Measurements from ENCODE around the gene PSMB2. TPM values are rescaled to one million over a fixed set of nuclear protein-coding genes. Genes with fewer than 3 reads are reported as not detected.

The PSMB2 gene
- total RNA-seq, 4 donors from 2014 or later: 37.9 to 50.2 (median 43.1) TPM

DNA sequence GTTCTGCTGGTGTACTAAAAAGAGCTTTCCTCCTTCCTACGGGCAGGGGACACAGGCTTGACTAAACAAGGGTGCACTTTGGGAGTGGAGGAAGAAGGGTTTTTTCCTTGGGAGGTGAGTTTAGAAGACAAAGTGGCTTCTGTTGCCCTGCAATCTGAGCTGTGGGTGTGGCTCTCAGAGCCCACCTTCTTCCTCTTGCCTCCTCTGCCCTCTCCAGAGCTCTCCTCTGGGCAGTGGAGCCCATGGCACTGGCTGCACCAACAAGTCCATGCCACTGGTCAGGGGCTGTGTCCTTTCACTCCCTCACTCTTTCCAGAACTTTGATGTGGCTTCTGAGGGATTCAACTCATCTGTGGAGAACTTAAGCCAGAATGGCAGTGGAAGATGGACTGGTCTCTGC lies 25.6 kb upstream of the PSMB2 start:
- WGBS, 2 donors: 7 to 21% methylated on average over 1 of the region's 1 CpG
- no peaks in the 10 kb centered on the region for H3K36me3 ChIP-seq

DNA sequence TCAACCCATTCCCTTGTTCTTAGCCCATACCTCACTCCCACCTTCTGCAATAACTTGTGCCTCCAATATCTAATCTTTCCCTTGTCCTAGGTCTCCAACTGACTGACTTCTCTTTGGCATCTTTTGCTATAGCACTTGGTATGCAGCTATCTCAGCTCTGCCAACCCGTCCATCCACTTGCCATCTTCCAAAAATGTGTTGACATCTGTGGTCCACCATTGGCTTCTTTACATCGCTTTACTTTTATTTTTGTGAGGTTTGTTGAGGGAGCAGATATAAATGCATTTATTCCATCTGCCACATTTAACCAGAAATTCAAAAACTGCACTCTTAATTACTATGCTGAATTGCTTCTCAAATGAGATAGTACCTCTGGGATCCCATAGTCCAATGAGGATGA lies 24.9 kb upstream of the PSMB2 start:
- H3K4me1 ChIP-seq: no peaks in the 10 kb centered on the region
- H3K36me3 ChIP-seq: no peaks in the 10 kb centered on the region
- WGBS, 2 donors: 86 to 93% methylated on average over 2 of the region's 2 CpGs
- H3K4me3 ChIP-seq (replicated peaks in 1 of 3): no peak overlapping the region
- intact Hi-C loops (cut with DNase I): no loop called here
- no peak overlapping the region for H3K27ac ChIP-seq
- no peaks in the 10 kb centered on the region for H3K9me3 ChIP-seq
- no peaks in the 10 kb centered on the region for H3K27me3 ChIP-seq
- no peak for DNase-seq
- TF ChIP-seq, protein P1, sequence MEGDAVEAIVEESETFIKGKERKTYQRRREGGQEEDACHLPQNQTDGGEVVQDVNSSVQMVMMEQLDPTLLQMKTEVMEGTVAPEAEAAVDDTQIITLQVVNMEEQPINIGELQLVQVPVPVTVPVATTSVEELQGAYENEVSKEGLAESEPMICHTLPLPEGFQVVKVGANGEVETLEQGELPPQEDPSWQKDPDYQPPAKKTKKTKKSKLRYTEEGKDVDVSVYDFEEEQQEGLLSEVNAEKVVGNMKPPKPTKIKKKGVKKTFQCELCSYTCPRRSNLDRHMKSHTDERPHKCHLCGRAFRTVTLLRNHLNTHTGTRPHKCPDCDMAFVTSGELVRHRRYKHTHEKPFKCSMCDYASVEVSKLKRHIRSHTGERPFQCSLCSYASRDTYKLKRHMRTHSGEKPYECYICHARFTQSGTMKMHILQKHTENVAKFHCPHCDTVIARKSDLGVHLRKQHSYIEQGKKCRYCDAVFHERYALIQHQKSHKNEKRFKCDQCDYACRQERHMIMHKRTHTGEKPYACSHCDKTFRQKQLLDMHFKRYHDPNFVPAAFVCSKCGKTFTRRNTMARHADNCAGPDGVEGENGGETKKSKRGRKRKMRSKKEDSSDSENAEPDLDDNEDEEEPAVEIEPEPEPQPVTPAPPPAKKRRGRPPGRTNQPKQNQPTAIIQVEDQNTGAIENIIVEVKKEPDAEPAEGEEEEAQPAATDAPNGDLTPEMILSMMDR (IDR thresholded peaks at IDR 0.05): no peak
- TF ChIP-seq POLR2A (IDR thresholded peaks at IDR 0.05): no peak

More for the DNA sequence above, 25.6 kb upstream of the PSMB2 start:
- TF ChIP-seq, protein P1 (IDR thresholded peaks at IDR 0.05): no peak
- no peak for TF ChIP-seq POLR2A (IDR thresholded peaks at IDR 0.05)
- no peak overlapping the region for H3K4me3 ChIP-seq (replicated peaks in 1 of 3)
- no peaks in the 10 kb centered on the region for H3K27me3 ChIP-seq
- intact Hi-C loops (cut with DNase I): no loop called here
- H3K27ac ChIP-seq: no peak overlapping the region
- no peaks in the 10 kb centered on the region for H3K4me1 ChIP-seq
- no peaks in the 10 kb centered on the region for H3K9me3 ChIP-seq
- no peak for DNase-seq

DNA sequence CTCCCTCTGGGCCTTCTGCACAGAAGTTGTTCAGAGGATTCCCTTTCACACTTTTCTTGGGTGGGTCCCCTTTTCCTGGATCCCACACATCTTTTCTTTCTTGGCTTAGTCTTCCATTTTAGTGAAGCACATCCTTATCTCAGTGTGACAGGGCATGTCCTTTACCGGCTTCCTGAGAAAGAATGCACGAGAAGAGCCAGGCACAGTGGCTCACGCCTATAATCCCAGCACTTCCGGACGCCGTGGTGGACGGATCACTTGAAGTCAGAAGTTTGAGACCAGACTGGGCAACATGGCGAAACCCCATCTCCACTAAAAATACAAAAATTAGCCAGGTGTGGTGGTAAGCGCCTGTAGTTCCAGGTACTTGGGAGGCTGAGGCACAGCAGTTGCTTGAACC lies 22.1 kb upstream of the PSMB2 start:
- H3K27ac ChIP-seq: no peak overlapping the region
- no peak for DNase-seq
- H3K36me3 ChIP-seq: no peaks in the 10 kb centered on the region
- no peak for TF ChIP-seq POLR2A (IDR thresholded peaks at IDR 0.05)
- TF ChIP-seq, protein P1 (IDR thresholded peaks at IDR 0.05): no peak
- no peak overlapping the region for H3K4me3 ChIP-seq (replicated peaks in 1 of 3)
- intact Hi-C loops (cut with DNase I): no loop called here
- no peaks in the 10 kb centered on the region for H3K27me3 ChIP-seq
- no peaks in the 10 kb centered on the region for H3K4me1 ChIP-seq
- 83 to 87% methylated on average over 9 of the region's 9 CpGs for WGBS, 2 donors
- H3K9me3 ChIP-seq: no peaks in the 10 kb centered on the region

DNA sequence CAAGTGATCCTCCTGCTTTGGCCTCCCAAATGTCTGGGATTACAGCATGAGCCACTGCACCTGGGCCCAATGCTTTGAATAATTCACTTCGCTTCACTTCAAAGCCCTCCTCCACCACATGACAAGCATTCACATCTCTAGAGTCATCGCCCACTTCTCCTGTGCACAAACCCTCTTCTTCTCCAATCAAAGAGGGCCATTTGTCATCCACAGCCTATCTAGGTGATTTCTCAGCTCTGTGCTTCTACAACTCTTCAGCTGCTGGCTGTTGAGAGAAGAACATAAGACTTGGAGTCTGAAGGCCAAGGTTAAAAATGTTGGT lies 20.1 kb upstream of the PSMB2 start:
- DNase-seq: no peak
- Histone ChIP-seq H3K36me3 (no peaks in the 10 kb centered on the region), H3K4me3 (replicated peaks in 1 of 3) (no peak overlapping the region), H3K9me3 (no peaks in the 10 kb centered on the region), H3K27ac (no peak overlapping the region), H3K4me1 (no peaks in the 10 kb centered on the region), H3K27me3 (no peaks in the 10 kb centered on the region)
- 91 to 98% methylated on average over 2 of the region's 2 CpGs for WGBS, 2 donors
- TF ChIP-seq, protein P1 (IDR thresholded peaks at IDR 0.05): no peak
- TF ChIP-seq POLR2A (IDR thresholded peaks at IDR 0.05): no peak
- intact Hi-C loops (cut with DNase I): no loop called here

DNA sequence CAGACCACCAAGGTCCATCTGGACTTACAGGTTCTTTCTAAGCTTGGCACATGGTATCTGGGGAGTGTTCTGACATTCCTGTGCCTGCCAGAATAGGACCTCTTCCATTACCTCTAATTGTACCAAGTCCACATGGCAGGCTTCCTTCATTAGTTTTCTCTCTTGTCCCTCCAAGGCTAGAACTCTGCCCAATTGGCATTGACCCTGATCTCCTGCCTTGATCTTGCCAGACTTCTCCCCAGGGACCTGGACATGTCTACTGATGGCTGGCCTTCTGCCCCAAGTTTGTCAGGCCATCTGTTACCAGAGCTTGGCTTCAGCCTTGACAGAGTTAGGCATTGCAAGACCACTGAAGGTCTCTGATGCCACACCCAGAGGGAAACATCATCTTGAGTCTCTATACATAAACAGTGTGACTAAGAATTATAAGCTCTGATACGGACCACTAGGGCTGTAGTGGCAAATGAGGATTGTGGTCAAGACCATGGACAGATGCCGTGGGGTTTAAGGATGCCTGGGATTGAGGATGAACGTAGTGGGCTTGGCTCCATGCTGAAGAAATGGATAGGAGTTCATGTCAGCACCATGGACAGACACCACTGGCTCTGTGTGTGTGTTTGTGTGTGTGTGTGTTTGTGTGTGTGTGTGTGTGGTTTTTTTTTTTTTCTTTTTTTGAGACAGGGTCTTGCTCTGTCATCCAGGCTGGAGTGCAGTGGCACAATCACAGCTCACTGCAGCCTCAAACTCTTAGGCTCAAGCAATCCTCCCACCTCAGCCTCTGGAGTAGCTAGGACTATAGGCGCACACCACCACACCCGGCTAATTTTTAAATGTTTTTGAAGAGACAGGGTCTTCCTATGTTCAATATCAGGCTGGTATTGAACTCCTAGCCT lies 19.5 kb upstream of the PSMB2 start:
- Histone ChIP-seq H3K27me3 (no peaks in the 10 kb centered on the region), H3K9me3 (no peaks in the 10 kb centered on the region), H3K4me1 (no peaks in the 10 kb centered on the region), H3K36me3 (no peaks in the 10 kb centered on the region), H3K4me3 (replicated peaks in 1 of 3) (no peak overlapping the region), H3K27ac (no peak overlapping the region)
- intact Hi-C loops (cut with DNase I): no loop called here
- DNase-seq: peak in 1 of 2 donors; percentile 3
- 44 to 49% methylated on average over 5 of the region's 5 CpGs for WGBS, 2 donors
- no peak for TF ChIP-seq POLR2A (IDR thresholded peaks at IDR 0.05)
- TF ChIP-seq, protein P1 (IDR thresholded peaks at IDR 0.05): no peak

Data from thyroid gland (tissue), 4 donors.